ENCODE results near the gene GLT1D1.

DNA sequence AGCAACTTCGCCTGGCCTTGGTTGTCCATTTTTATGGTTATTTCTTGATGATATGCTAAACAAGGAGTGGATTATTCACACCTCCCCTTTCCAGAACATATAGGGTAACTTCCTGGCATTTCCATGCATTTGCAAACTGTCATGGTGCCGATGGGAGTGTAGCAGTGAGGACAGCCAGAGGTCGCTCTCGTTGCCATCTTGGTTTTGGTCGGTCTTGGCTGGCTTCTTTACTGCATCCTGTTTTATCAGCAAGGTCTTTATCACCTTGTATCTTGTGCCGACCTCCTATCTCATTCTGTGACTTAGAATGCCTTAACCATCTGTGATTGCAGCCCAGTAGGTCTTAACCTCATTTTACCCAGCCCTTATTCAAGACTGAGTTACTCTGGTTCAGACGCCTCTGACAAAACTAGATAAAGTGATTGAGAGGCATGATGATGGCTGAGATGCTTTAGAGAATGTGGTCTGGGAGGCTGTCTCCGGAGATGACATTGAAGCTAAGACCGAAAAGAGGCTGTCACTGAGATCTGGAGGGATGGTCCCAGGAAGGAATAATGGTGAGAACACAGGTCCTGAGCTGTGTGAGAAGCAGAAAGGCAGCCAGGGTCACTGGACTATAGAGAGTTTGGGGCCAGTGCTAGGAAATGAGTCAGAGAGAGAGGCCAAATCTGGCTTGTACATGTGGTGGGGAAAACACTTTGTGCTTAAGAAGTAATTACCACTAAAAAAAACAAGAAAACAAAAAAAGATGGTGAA is 2.9 kb downstream of the GLT1D1 start:
- TF ChIP-seq, protein P1, sequence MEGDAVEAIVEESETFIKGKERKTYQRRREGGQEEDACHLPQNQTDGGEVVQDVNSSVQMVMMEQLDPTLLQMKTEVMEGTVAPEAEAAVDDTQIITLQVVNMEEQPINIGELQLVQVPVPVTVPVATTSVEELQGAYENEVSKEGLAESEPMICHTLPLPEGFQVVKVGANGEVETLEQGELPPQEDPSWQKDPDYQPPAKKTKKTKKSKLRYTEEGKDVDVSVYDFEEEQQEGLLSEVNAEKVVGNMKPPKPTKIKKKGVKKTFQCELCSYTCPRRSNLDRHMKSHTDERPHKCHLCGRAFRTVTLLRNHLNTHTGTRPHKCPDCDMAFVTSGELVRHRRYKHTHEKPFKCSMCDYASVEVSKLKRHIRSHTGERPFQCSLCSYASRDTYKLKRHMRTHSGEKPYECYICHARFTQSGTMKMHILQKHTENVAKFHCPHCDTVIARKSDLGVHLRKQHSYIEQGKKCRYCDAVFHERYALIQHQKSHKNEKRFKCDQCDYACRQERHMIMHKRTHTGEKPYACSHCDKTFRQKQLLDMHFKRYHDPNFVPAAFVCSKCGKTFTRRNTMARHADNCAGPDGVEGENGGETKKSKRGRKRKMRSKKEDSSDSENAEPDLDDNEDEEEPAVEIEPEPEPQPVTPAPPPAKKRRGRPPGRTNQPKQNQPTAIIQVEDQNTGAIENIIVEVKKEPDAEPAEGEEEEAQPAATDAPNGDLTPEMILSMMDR (IDR thresholded peaks at IDR 0.05): no peak
- TF ChIP-seq POLR2A (IDR thresholded peaks at IDR 0.05) (no peak), POLR2AphosphoS5 (IDR thresholded peaks at IDR 0.05) (no peak), EP300 (IDR thresholded peaks at IDR 0.05) (no peak)
